GM12864 (cell line): ENCODE results near the gene FAM234B.

Source experiments
- DNase-seq: peaks from one replicate; pipeline ENCODE4 v3.0.0-alpha.2; 2011; ENCODE audit warnings: low read depth
- H3K4me3 ChIP-seq: 2 replicates; pipeline ENCODE4 v1.5.1; 2011; ENCODE audit warnings: mild to moderate bottlenecking, low read depth, low read length, control low read depth
- TF ChIP-seq, protein P1 (sequence below): IDR thresholded peaks from 2 replicates; pipeline ENCODE4 v1.5.1; 2011; ENCODE audit warnings: low read depth, mild to moderate bottlenecking, moderate library complexity, low read length, control low read depth, inconsistent platforms; ENCODE audit errors: missing control alignments

The FAM234B gene

GRCh38 chr12:13060581-13060980 lies 16.4 kb downstream of the FAM234B start:
- TF ChIP-seq, protein P1, sequence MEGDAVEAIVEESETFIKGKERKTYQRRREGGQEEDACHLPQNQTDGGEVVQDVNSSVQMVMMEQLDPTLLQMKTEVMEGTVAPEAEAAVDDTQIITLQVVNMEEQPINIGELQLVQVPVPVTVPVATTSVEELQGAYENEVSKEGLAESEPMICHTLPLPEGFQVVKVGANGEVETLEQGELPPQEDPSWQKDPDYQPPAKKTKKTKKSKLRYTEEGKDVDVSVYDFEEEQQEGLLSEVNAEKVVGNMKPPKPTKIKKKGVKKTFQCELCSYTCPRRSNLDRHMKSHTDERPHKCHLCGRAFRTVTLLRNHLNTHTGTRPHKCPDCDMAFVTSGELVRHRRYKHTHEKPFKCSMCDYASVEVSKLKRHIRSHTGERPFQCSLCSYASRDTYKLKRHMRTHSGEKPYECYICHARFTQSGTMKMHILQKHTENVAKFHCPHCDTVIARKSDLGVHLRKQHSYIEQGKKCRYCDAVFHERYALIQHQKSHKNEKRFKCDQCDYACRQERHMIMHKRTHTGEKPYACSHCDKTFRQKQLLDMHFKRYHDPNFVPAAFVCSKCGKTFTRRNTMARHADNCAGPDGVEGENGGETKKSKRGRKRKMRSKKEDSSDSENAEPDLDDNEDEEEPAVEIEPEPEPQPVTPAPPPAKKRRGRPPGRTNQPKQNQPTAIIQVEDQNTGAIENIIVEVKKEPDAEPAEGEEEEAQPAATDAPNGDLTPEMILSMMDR = no peak
- DNase-seq = no peak
- no peak overlapping the region for H3K4me3 ChIP-seq

DNA sequence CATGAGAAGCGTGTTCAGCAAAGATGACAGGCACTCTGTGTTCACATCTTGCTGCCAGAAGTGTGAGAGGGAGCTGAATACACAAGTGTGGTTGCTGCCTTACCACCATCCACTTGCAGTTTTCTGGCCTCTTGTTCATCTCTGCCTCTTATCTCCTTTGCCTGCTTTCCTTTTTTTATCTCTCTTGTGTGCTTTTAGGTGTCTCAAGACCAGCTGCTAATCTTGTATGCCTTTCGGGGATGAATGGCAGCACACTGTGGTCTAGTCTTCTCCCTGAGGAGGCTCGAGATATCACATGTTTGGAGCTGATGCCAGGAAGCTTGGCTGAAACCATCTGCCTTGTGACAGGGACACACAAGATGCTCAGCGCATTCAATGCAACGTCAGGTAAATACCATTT lies 17.2 kb downstream of the FAM234B start:
- TF ChIP-seq, protein P1 = no peak
- DNase-seq = no peak
- no peak overlapping the region for H3K4me3 ChIP-seq

DNA sequence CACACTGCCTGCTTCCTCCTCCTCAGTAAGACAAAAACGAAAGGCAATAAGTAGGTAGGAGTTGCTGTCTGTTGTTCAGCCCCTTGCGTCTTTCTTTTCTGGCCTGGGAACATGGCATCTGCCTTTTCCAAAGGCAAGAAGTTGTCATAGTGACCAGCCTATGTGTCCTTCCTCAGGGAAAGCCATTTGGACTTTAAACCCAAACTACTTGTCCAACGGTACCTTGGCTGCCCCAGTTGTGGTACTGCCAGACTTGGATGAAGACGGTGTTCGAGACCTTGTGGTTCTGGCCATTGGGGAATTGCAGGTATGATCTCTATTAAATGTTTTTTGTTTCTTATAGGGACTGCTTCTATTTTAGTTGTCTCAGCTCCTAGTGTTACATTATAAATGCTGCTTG lies 18.5 kb downstream of the FAM234B start:
- TF ChIP-seq, protein P1 = no peak
- no peak for DNase-seq
- no peak overlapping the region for H3K4me3 ChIP-seq

DNA sequence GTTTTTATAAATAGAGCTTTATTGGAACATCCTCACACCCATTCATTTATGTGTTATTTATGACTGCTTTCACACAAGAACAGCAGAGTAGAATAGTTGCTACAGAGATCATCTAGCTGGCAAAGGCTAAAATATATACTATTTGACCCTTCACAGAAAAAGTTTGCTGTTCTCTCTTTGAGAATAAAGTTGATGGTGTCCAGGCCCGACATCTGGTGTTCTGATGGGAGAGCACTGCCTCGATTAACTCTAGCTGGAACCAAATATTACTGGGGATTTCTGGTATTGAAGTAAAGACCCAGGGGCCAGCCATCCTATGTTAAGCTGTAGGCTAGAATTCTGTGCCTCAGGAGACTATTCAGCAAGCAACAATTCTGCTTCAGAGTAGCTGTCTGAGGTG lies 21.8 kb downstream of the FAM234B start:
- TF ChIP-seq, protein P1 = no peak
- H3K4me3 ChIP-seq = no peak overlapping the region
- no peak for DNase-seq

GRCh38 chr12:13066459-13066858 lies 22.3 kb downstream of the FAM234B start:
- no peak for DNase-seq
- TF ChIP-seq, protein P1 = no peak
- no peak overlapping the region for H3K4me3 ChIP-seq

DNA sequence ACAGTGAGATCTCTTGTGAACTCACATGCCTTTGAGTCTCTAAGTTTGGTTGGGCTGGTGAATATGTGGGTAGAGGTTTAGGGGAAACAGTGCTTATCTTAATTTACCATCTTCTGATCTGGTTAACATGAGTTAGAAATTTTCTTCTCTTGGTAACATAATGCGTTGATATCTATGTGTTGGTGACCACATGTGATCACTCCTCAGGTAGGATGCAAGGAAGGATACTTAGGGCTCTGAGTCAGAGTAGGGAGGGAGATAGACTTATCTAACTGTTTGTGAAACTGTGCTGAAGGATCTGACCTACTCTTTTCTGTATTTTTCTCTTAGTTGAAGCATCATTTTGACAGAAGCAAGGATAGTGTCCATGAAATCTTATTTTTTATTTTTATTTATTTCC lies 23.1 kb downstream of the FAM234B start:
- H3K4me3 ChIP-seq = no peak overlapping the region
- TF ChIP-seq, protein P1 = no peak
- DNase-seq = no peak

- TF ChIP-seq, protein P1 = no peak
- no peak for DNase-seq
- H3K4me3 ChIP-seq = no peak overlapping the region
Observed at GRCh38 chr12:13069380-13069779, 25.2 kb downstream of the FAM234B start.
